K562 (cell line): ENCODE measurements around the gene TRIM69.

Source experiments
- AFF1 ChIP-seq, 2 experiments: fragments of 450-650 bp; IDR thresholded peaks; 2 replicates each; pipeline ENCODE4 v1.6.1; 2018; ENCODE audit warnings: mild to moderate bottlenecking in 2 of 2, low read depth in 1 of 2; ENCODE audit not compliant: partially characterized antibody in 2 of 2
- CTCF ChIP-seq, 3 experiments: IDR thresholded peaks in 2 of 3; conservative IDR thresholded peaks in 1 of 3; 2 replicates each; pipeline ENCODE4 v1.5.1; 2011 to 2012; ENCODE audit warnings: low read length in 3 of 3, mild to moderate bottlenecking in 3 of 3, control low read depth in 2 of 3, improper control_type of control experiment in 1 of 3, inconsistent platforms in 1 of 3, low read depth in 1 of 3, mixed read lengths in 1 of 3, moderate library complexity in 1 of 3; ENCODE audit not compliant: insufficient read depth in 2 of 3
- IRF9 ChIP-seq: fragments of 450-650 bp; IDR thresholded peaks from 2 replicates; pipeline ENCODE4 v1.6.1; 2016; ENCODE audit warnings: missing biosample characterization, missing genetic modification characterization
- KLF16 ChIP-seq: IDR thresholded peaks from 2 replicates; pipeline ENCODE4 v1.6.1; 2016; ENCODE audit warnings: antibody characterized with exemption
- MEIS2 ChIP-seq: fragments of 450-650 bp; IDR thresholded peaks from 2 replicates; pipeline ENCODE4 v1.6.1; 2014; ENCODE audit warnings: mild to moderate bottlenecking; ENCODE audit not compliant: partially characterized antibody
- SNAPC5 ChIP-seq: fragments of 250-450 bp; sonication (Bioruptor Pico); IDR thresholded peaks from 2 replicates; pipeline ENCODE4 v1.8.0; 2021; ENCODE audit warnings: moderate library complexity, mild to moderate bottlenecking, inconsistent platforms
- TAF1 ChIP-seq: IDR thresholded peaks from 2 replicates; pipeline ENCODE4 v1.6.1; 2011; ENCODE audit warnings: mild to moderate bottlenecking, low read length, moderate library complexity; ENCODE audit not compliant: insufficient read depth, control insufficient read depth, severe bottlenecking; ENCODE audit errors: extremely low read depth
- TCF7L2 ChIP-seq: fragments of 150-350 bp; IDR thresholded peaks from 2 replicates; pipeline ENCODE4 v1.6.1; 2016; ENCODE audit warnings: low read depth, mild to moderate bottlenecking, low read length, moderate library complexity
- UBTF ChIP-seq, 2 experiments: IDR thresholded peaks; 2 replicates each; pipeline ENCODE4 v1.6.1; 2012; ENCODE audit warnings: improper control_type of control experiment in 2 of 2, low read depth in 2 of 2, low read length in 2 of 2, borderline replicate concordance in 1 of 2
- ZBTB33 ChIP-seq: sonication (generic); formaldehyde crosslinking; IDR thresholded peaks from 2 replicates; pipeline ENCODE4 v1.8.1; 2023; ENCODE audit warnings: mild to moderate bottlenecking, missing genetic modification reagents
- ZNF121 ChIP-seq: sonication (generic); formaldehyde crosslinking; conservative IDR thresholded peaks from 2 replicates; pipeline ENCODE4 v1.8.0; 2022; ENCODE audit warnings: missing genetic modification reagents
- ZNF133 ChIP-seq: fragments of 250-450 bp; sonication (Bioruptor Pico); IDR thresholded peaks from 2 replicates; pipeline ENCODE4 v1.4.0; 2020; ENCODE audit warnings: mild to moderate bottlenecking
- ZNF449 ChIP-seq: fragments of 250-450 bp; sonication (Bioruptor Pico); IDR thresholded peaks from 2 replicates; pipeline ENCODE4 v1.8.0; 2022; ENCODE audit warnings: moderate library complexity, mild to moderate bottlenecking, inconsistent platforms

GRCh38 chr15:44781128-44781810 lies 44.9 kb downstream of the TRIM69 start:
- no peak for TF ChIP-seq ZNF449 (CRISPR knock-in tag)
- no peak for TF ChIP-seq CTCF (IDR thresholded peaks at IDR 0.05 in 2 of 3, conservative IDR thresholded peaks at IDR 0.05 in 1 of 3; ENCODE audit: insufficient read depth in 2 of 3, low read depth in 1 of 3, low read length in 3 of 3)
- no peak for TF ChIP-seq SNAPC5 (CRISPR knock-in tag)
- no peak for TF ChIP-seq KLF16
- TF ChIP-seq ZNF133 (CRISPR knock-in tag) = no peak
- no peak for TF ChIP-seq MEIS2
- no peak for TF ChIP-seq IRF9
- TF ChIP-seq TAF1 = no peak
- TF ChIP-seq AFF1 (IDR thresholded peaks at IDR 0.05; ENCODE audit: low read depth in 1 of 2, partially characterized antibody in 2 of 2) = no peak
- TF ChIP-seq ZNF121 = no peak
- no peak for TF ChIP-seq TCF7L2
- no peak for TF ChIP-seq ZBTB33 (CRISPR knock-in tag)
- TF ChIP-seq UBTF (IDR thresholded peaks at IDR 0.05; ENCODE audit: borderline replicate concordance in 1 of 2, low read depth in 2 of 2, low read length in 2 of 2) = no peak
